SHP77 (cell line): ENCODE measurements around the gene SORCS2.
"Not testable (repeated sequence)": the region's sequence is repeated elsewhere in the genome, so short reads cannot be mapped to it uniquely, and the experiment has no call there.

Source experiments
- DNase-seq, 2 experiments: peaks; one replicate each; lab custom pipeline; 2025; lab: John Stamatoyannopoulos, UW

Gene SORCS2

GRCh38 chr4:7160439-7160838 is 31.9 kb upstream of the SORCS2 start:
- DNase-seq = no peak

GRCh38 chr4:7160951-7161440 is 31.3 kb upstream of the SORCS2 start:
- no peak for DNase-seq

- DNase-seq = no peak
Measured at GRCh38 chr4:7161721-7162214, 30.6 kb upstream of the SORCS2 start.

GRCh38 chr4:7165056-7165873 is 27.1 kb upstream of the SORCS2 start:
- DNase-seq = not testable (repeated sequence)

GRCh38 chr4:7165874-7166201 is 26.5 kb upstream of the SORCS2 start:
- DNase-seq = no peak

GRCh38 chr4:7166237-7166636 is 26.1 kb upstream of the SORCS2 start:
- no peak for DNase-seq

- no peak for DNase-seq
Measured at GRCh38 chr4:7166981-7167700, 25.2 kb upstream of the SORCS2 start.

- DNase-seq = no peak
Measured at GRCh38 chr4:7167706-7168105, 24.6 kb upstream of the SORCS2 start.

- DNase-seq = no peak
Measured at GRCh38 chr4:7168106-7168505, 24.2 kb upstream of the SORCS2 start.

GRCh38 chr4:7169134-7169533 is 23.2 kb upstream of the SORCS2 start:
- DNase-seq = no peak

GRCh38 chr4:7170012-7170411 is 22.3 kb upstream of the SORCS2 start:
- DNase-seq = no peak

GRCh38 chr4:7171191-7171900 is 21.0 kb upstream of the SORCS2 start:
- DNase-seq = no peak

GRCh38 chr4:7172508-7172907 is 19.8 kb upstream of the SORCS2 start:
- no peak for DNase-seq

GRCh38 chr4:7172946-7173345 is 19.4 kb upstream of the SORCS2 start:
- no peak for DNase-seq

- DNase-seq = no peak
Measured at GRCh38 chr4:7173841-7174449, 18.4 kb upstream of the SORCS2 start.

GRCh38 chr4:7179158-7179557 is 13.2 kb upstream of the SORCS2 start:
- DNase-seq = no peak

GRCh38 chr4:7180938-7181337 is 11.4 kb upstream of the SORCS2 start:
- no peak for DNase-seq

- no peak for DNase-seq
Measured at GRCh38 chr4:7182616-7183015, 9.7 kb upstream of the SORCS2 start.

- no peak for DNase-seq
Measured at GRCh38 chr4:7183161-7183560, 9.2 kb upstream of the SORCS2 start.

- DNase-seq = no peak
Measured at GRCh38 chr4:7183780-7184460, 8.4 kb upstream of the SORCS2 start.

- no peak for DNase-seq
Measured at GRCh38 chr4:7185487-7186030, 6.8 kb upstream of the SORCS2 start.
